Skin of body (tissue), 2 donors: ENCODE results near the gene PAOX. TPM values are rescaled to one million over a fixed set of nuclear protein-coding genes. Genes with fewer than 3 reads are reported as not detected.

Experiments used
- DNase-seq: peaks from one replicate; lab custom pipeline; 2025; lab: John Stamatoyannopoulos, UW
- total RNA-seq: library from RNA; depleted of rRNA; stranded (reverse); fragments of >200 nt; gene quantifications from one replicate; pipeline ENCODE4 v1.2.3, GENCODE V29; 2014

The PAOX gene
- total RNA-seq, 1 donor from 2014 or later: 3.6 TPM

DNA sequence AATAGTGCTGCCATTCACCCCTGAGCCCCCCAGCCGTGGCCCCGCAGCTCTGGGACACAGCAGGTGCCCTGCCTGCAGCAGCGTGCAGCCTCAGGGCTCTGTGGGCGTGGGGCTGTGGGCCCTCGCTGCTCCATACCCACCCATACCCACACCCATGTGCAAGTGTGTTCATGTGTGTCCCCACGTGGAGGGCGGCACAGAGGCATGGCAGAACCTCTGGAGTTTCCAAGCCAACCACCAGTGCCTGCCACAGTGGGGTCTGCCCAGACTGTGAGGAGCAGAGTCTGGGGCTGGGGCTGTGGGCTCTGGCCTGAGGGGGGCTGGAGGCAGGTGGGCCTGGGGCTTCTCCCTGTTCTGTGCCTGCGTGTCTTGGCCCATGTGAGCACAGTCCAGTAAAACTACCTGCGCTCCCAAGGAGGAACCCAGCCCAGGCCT, 29.5 kb upstream of the PAOX start:
- no peak for DNase-seq

GRCh38 chr10:133350283-133350949, 28.6 kb upstream of the PAOX start:
- DNase-seq: no peak

GRCh38 chr10:133350950-133351329, 28.1 kb upstream of the PAOX start:
- DNase-seq: no peak

DNA sequence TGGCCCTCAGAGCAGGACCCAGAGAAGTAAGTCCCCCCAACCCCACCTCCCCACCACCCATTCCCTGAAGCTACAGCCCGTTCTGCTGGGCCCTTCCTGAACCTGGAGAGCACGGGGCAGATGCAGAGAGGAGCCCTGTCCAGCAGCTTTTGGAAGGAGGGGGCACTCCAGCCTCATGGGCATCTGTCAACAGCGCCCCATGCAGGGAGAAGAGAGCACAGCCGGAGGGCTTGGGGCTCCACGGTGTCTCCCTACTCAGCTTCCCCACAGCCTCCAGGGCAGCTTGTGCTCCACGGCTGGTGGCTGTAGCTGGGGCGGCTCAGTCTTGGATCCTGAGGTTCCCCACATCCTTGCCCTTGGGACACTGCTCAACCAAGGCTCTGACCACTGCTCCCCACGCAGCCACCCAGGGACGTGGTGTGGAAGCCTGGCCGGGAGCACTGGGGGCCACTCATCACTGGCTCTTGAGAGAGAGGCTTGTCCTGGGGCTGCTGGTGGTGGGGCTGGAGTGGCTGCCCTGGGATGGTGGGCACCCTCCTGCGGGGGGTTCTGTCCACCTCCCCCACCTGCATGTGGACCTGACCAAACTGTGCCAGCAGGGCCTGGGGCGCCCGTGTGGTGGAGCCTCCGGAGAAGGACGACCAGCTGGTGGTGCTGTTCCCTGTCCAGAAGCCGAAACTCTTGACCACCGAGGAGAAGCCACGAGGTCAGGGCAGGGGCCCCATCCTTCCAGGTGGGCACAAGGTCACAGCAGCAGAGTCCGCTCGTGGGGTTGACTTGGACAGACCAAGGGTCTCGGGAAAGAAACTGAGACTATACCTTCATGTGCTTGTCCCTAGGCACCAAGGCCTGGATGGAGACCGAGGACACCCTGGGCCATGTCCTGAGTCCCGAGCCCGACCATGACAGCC, 27.4 kb upstream of the PAOX start:
- no peak for DNase-seq

- DNase-seq: no peak
These were observed 25.7 kb upstream of the PAOX start for GRCh38 chr10:133353202-133353959.

DNA sequence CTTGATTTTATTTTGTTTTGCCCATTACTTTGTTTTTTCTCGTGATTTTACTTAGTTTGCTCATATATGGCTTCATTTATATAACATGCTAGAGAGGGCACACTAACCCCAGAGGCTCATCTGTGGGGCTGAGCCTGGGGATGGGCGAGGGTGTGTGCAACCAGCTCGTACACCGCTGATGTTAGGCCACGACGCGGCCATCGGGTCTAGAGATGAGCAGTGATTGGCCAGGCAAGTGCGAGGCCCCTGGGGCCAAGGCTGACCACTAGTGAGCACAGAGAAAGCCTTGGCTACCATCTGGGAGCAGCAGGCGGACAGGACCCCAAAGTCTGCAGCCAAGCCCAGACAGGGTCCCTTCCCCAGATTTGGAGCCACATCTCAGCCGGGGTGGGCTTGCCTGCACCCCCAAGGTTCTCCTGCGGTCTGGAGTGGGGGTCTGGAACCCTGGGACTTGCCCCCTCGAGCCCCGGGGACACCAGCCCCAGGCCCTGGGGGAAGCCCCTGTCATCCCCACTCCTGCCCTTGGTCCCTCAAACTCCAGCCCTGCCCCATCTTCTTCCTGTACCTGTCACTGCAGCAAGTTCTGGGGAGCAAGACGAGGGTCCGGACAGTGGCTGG, 25.0 kb upstream of the PAOX start:
- no peak for DNase-seq

- no peak for DNase-seq
These were observed 24.3 kb upstream of the PAOX start for GRCh38 chr10:133354672-133355240.

- DNase-seq: no peak
These were observed 23.8 kb upstream of the PAOX start for GRCh38 chr10:133355266-133355665.

- DNase-seq: no peak
These were observed 23.1 kb upstream of the PAOX start for GRCh38 chr10:133355991-133356390.

DNA sequence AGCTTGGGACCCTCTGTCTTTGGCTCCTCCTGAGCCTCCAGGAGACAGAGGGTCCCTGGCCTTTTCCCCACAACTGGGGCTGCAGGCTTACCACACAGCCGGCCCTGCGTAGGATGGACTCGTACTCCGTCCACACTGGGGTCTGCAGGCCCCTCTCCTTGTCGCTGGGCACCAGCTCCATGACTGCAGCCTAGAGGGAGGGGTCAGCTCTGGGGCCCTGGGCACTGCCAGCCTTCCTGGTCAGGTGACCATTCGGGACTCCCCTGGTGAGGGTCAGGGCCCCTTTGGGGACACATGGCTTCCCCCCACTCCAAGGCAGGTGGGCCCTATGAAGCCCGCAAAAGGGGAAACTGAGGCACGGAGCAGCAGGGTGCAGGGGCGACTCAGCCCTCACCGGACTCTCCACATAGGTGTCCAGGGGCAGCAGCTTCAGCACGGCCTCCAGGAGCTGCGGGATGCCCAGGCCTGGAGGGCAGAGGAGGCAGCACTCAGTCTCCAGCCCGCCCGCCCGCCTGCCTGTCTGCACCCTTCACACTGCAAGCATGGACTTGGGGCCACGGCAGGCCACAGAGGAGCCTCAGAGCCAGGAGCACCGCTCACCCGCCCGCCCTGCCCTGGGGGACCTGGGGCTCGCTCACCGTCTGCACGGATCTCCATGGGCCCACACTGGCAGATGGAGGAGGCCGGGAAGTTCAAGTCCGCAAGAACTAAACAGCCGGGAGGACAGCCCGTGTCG, 22.3 kb upstream of the PAOX start:
- no peak for DNase-seq

- DNase-seq: peak; percentile 42
These were observed 21.5 kb upstream of the PAOX start, which contains the start of gene FUOM for GRCh38 chr10:133357285-133358161. Gene FUOM, minus strand, starts transcription at chr10:133358019. Its CDS starts 12 bp downstream, at chr10:133358007.

DNA sequence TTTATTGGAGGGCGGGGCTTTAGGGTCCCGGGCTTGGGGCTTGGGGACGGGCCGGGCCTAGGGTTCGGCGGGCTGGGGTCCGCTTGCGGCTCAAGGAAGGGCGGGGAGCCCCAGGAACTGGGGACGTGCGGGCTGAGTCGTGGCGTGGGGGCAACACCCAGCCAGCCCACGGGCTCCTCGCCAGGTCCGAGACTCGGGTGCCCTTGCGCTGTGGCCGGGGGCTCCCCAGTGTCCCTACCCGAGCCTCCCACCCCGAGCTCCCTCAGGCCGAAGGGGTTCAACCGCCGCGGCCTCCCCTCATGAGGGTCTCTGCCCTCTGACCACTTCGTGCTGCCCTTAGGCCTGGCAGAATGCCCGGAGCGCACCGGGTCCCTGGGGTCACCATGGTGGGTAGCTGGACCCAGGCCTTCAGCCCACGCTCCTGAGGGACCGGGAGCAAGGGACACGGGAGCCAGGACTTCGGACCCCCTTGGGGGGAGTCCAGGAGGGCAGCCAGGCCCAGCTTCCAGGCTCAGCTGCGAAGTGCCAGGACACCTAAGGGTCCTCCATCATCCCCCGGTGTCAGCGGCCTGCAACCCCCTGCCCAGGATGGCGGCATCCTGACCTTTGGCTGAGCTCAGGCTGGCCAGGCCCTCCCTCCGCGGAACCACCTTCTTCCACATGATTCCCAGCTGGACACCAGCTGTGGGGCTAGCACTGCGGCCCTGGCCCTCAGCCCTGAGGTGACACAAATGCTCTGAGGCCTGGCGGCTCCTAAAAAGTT, 20.7 kb upstream of the PAOX start:
- no peak for DNase-seq

DNA sequence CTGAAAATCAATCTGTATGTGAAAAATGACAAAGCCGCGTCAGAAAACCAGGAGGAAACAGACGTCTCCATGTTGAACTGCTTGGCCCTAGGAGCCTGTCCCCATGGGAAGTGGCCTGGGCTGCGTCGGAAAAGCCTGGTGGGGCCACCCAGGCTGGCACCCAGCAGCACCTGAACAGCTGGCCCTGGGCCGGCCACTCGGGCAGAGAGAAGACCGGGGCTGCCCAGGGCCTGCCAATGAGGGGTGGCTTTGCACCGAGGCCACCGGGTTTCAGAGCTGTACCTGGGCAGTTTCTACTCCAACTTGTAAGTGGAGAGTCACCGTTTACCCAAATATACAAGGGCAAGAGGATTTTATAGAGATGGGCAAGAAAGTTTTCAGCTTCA, 20.1 kb upstream of the PAOX start:
- no peak for DNase-seq

- DNase-seq: no peak
These were observed 19.5 kb upstream of the PAOX start for GRCh38 chr10:133359554-133359971.

- DNase-seq: no peak
These were observed 19.0 kb upstream of the PAOX start for GRCh38 chr10:133359972-133360610.

DNA sequence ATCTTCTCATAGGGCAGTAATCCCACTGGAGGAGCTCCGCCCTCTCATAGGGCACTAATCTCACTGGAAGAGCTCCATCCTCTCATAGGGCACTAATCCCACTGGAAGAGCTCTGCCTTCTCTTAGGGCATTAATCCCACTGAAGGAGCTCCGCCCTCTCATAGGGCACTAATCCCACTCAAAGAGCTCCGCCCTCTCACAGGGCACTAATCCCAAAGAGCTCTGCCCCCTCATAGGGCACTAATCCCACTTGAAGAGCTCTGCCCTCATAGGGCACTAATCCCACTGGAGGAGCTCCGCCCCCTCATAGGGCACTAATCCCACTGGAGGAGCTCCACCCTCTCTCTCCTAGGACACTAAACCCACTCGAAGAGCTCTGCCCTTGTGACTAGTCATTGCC, 17.8 kb upstream of the PAOX start:
- no peak for DNase-seq

- DNase-seq: no peak
These were observed 17.2 kb upstream of the PAOX start for GRCh38 chr10:133361773-133362441.

- DNase-seq: no peak
These were observed 16.2 kb upstream of the PAOX start for GRCh38 chr10:133362846-133363245.
